Panc1 (cell line): Measurements from ENCODE around the gene MADCAM1. TPM values are rescaled to one million over a fixed set of nuclear protein-coding genes. Genes with fewer than 3 reads are reported as not detected.

Experiments
- ATAC-seq: fragments of 200-7000 bp; cut with Tn5 transposase; 2 replicates; pipeline ENCODE4 v1.9.1; 2020; ENCODE audit warnings: mild to moderate bottlenecking, moderate library complexity
- BruUV-seq: library from RNA; stranded (reverse); fragments of 400-500 nt; replicated peaks from 2 replicates; lab custom pipeline; 2021; lab: Mats Ljungman, UMichigan
- CTCF ChIA-PET: fragments of 300-600 bp; sonication (Branson Sonifier 250); formaldehyde crosslinking; loops from one replicate; lab custom pipeline; 2022; ENCODE audit warnings: antibody characterized with exemption; lab: Charles Lee
- POLR2A ChIA-PET: fragments of 300-600 bp; sonication (Branson Sonifier 250); formaldehyde crosslinking; loops from one replicate; lab custom pipeline; 2022; ENCODE audit warnings: antibody characterized with exemption; lab: Charles Lee
- DNase-seq: peaks from one replicate; pipeline ENCODE4 v3.0.0-alpha.2; 2010; ENCODE audit warnings: low read depth, low spot score
- H3K27ac ChIP-seq: 2 replicates; pipeline ENCODE4 v1.5.1; 2011; ENCODE audit warnings: mild to moderate bottlenecking, low read length, inconsistent platforms
- H3K27me3 ChIP-seq: fragments of 200-500 bp; sonication (Bioruptor generic); 2 replicates; pipeline ENCODE4 v1.6.0; 2014; ENCODE audit warnings: low read length, inconsistent platforms; ENCODE audit not compliant: control insufficient read depth, insufficient read depth
- H3K36me3 ChIP-seq: fragments of 200-500 bp; sonication (Bioruptor generic); 2 replicates; pipeline ENCODE4 v1.5.1; 2014; ENCODE audit warnings: inconsistent platforms, mild to moderate bottlenecking, low read length, moderate library complexity; ENCODE audit not compliant: control insufficient read depth, insufficient read depth
- H3K4me1 ChIP-seq: 2 replicates; pipeline ENCODE4 v1.5.1; 2011; ENCODE audit warnings: inconsistent platforms, mild to moderate bottlenecking, low read length, moderate library complexity; ENCODE audit not compliant: control insufficient read depth, insufficient read depth
- H3K4me3 ChIP-seq, 2 experiments: 2 replicates each; pipeline ENCODE4 v1.5.1; 2011 to 2012; ENCODE audit warnings: low read depth in 2 of 2, low read length in 2 of 2, mild to moderate bottlenecking in 2 of 2, inconsistent platforms in 1 of 2, moderate library complexity in 1 of 2
- H3K9me3 ChIP-seq: fragments of 200-500 bp; sonication (Bioruptor generic); 2 replicates; pipeline ENCODE4 v1.5.1; 2014; ENCODE audit warnings: low read depth, mild to moderate bottlenecking, inconsistent platforms, low read length, moderate library complexity; ENCODE audit not compliant: control insufficient read depth, insufficient read depth
- CTCF ChIP-seq: fragments of 450-650 bp; IDR thresholded peaks from 2 replicates; pipeline ENCODE4 v1.5.1; 2017; ENCODE audit warnings: mild to moderate bottlenecking
- POLR2AphosphoS5 ChIP-seq: IDR thresholded peaks from 2 replicates; pipeline ENCODE4 v1.6.1; 2012; ENCODE audit warnings: mild to moderate bottlenecking, low read depth, low read length, moderate library complexity
- REST ChIP-seq, 2 experiments: IDR thresholded peaks; 2 replicates each; pipeline ENCODE4 v1.6.1; 2011 to 2012; ENCODE audit warnings: low read depth in 2 of 2, control low read depth in 1 of 2, low read length in 1 of 2, mild to moderate bottlenecking in 1 of 2, moderate library complexity in 1 of 2; ENCODE audit not compliant: insufficient read depth in 1 of 2
- SIN3A ChIP-seq: IDR thresholded peaks from 2 replicates; pipeline ENCODE4 v1.6.1; 2012; ENCODE audit warnings: low read depth, mild to moderate bottlenecking, low read length, moderate library complexity, borderline replicate concordance; ENCODE audit not compliant: insufficient read depth
- TCF7L2 ChIP-seq: IDR thresholded peaks from 2 replicates; pipeline ENCODE4 v1.6.1; 2011; ENCODE audit warnings: mild to moderate bottlenecking, low read depth, low read length, inconsistent platforms
- in situ Hi-C: cut with HindIII; loops from 2 replicates; pipeline ENCODE4 v1.10.0; 2016; ENCODE audit warnings: low sequenced_read_pairs, low pct_unique_long_range_greater_than_20kb
- intact Hi-C: fragments of 100-400 bp; cut with micrococcal nuclease; formaldehyde crosslinking; loops from one replicate; pipeline ENCODE4 v1.10.0; 2022; ENCODE audit not compliant: unreplicated experiment
- total RNA-seq: library from RNA; stranded (reverse); gene quantifications from one replicate; pipeline ENCODE4 v1.2.1, GENCODE V29; 2021; ENCODE audit not compliant: unreplicated experiment

The MADCAM1 gene
- total RNA-seq, 1 experiment from 2014 or later: 0.54 TPM

- CTCF ChIA-PET: no interaction called here
Measured at GRCh38 chr19:535017-535835, 38.9 kb downstream of the MADCAM1 start.

More at GRCh38 chr19:535017-535835, 38.9 kb downstream of the MADCAM1 start:
- no TSS peak for BruUV-seq
- in situ Hi-C loops: no loop called here
- TF ChIP-seq CTCF (no peak), POLR2AphosphoS5 (no peak), SIN3A (no peak), TCF7L2 (no peak), REST (IDR thresholded peaks at IDR 0.05; ENCODE audit: insufficient read depth in 1 of 2, low read depth in 2 of 2, low read length in 1 of 2) (no peak)
- H3K4me1 ChIP-seq: peaks cover 15% of the 10 kb centered on the region
- H3K27me3 ChIP-seq: no peaks in the 10 kb centered on the region
- DNase-seq (no peak), ATAC-seq (no peak)
- POLR2A ChIA-PET: no interaction called here
- no peak overlapping the region for H3K27ac ChIP-seq
- intact Hi-C loops: no loop called here
- H3K9me3 ChIP-seq: no peaks in the 10 kb centered on the region
- H3K36me3 ChIP-seq: peaks cover 4% of the 10 kb centered on the region; the same call in 1 of the 2 replicates
- H3K4me3 ChIP-seq: no peak overlapping the region
